HCT116 (cell line): ENCODE results near the gene GOLGA7B. TPM values are rescaled to one million over a fixed set of nuclear protein-coding genes. Genes with fewer than 3 reads are reported as not detected.
"Not testable (repeated sequence)": the region's sequence is repeated elsewhere in the genome, so short reads cannot be mapped to it uniquely, and the experiment has no call there.

ENCODE experiments used
- ATAC-seq: fragments of 200-7000 bp; cut with Tn5 transposase; 2 replicates; pipeline ENCODE4 v1.9.1; 2020; ENCODE audit warnings: mild to moderate bottlenecking, moderate library complexity
- BruUV-seq: library from RNA; stranded (reverse); fragments of 400-500 nt; replicated peaks from 2 replicates; lab custom pipeline; 2021; lab: Mats Ljungman, UMichigan
- CTCF ChIA-PET: fragments of 300-600 bp; sonication (Branson Sonifier 250); formaldehyde crosslinking; loops from one replicate; lab custom pipeline; 2021; ENCODE audit warnings: antibody characterized with exemption; lab: Charles Lee
- POLR2A ChIA-PET: fragments of 300-600, 350-600 bp; sonication (Branson Sonifier 250); formaldehyde crosslinking; loops from one replicate; lab custom pipeline; 2021; ENCODE audit warnings: antibody characterized with exemption; lab: Charles Lee
- RAD21 ChIA-PET, 2 experiments: fragments of 300-600 bp; sonication (Branson Sonifier 250); formaldehyde crosslinking; loops; one replicate each; lab custom pipeline; 2023; ENCODE audit warnings: low total read pairs in 2 of 2; ENCODE audit not compliant: uncharacterized antibody in 2 of 2, unreplicated experiment in 2 of 2, low non-redundant PET in 1 of 2; lab: Charles Lee
- DNase-seq: peaks from one replicate; pipeline ENCODE4 v3.0.0-alpha.2; 2010; ENCODE audit warnings: low read depth, low spot score
- H2AFZ ChIP-seq: fragments of 200-600 bp; shearing (Covaris generic), sonication (generic); 2 replicates; pipeline ENCODE4 v1.6.1; 2017; ENCODE audit warnings: low read depth, mixed run types, mixed read lengths, antibody characterized with exemption, low read length; ENCODE audit not compliant: poor library complexity, severe bottlenecking
- H3K27ac ChIP-seq: 2 replicates; pipeline ENCODE4 v1.5.1; 2012; ENCODE audit warnings: low read depth, low read length
- H3K27me3 ChIP-seq: fragments of 200-600 bp; sonication (generic); 2 replicates; pipeline ENCODE4 v1.6.1; 2016; ENCODE audit warnings: mixed run types, low read length, mixed read lengths; ENCODE audit not compliant: insufficient read depth
- H3K36me3 ChIP-seq, 2 experiments: fragments of 200-500 bp in 1 of 2; fragments of 200-600 bp in 1 of 2; sonication (Bioruptor generic) in 1 of 2; sonication (generic) in 1 of 2; 2 replicates each; pipeline versions ENCODE4 v1.5.1 to v1.6.1; 2014 to 2016; ENCODE audit warnings: low read length in 2 of 2, inconsistent platforms in 1 of 2, mixed read lengths in 1 of 2, mixed run types in 1 of 2; ENCODE audit not compliant: insufficient read depth in 2 of 2, control insufficient read depth in 1 of 2
- H3K4me1 ChIP-seq, 2 experiments: fragments of 200-600 bp in 1 of 2; sonication (generic) in 1 of 2; 2 replicates each; pipeline versions ENCODE4 v1.5.1 to v1.6.1; 2012 to 2017; ENCODE audit warnings: low read length in 2 of 2, inconsistent platforms in 1 of 2, mild to moderate bottlenecking in 1 of 2, mixed read lengths in 1 of 2, mixed run types in 1 of 2, moderate library complexity in 1 of 2; ENCODE audit not compliant: insufficient read depth in 2 of 2, control insufficient read depth in 1 of 2
- H3K4me2 ChIP-seq: fragments of 200-600 bp; sonication (generic); 2 replicates; pipeline ENCODE4 v1.6.1; 2017; ENCODE audit warnings: mixed run types, low read length, mixed read lengths
- H3K4me3 ChIP-seq, 2 experiments: fragments of 200-600 bp in 1 of 2; sonication (generic) in 1 of 2; replicated peaks in 1 of 2; 2 replicates each; pipeline ENCODE4 v1.5.1; 2011 to 2016; ENCODE audit warnings: low read length in 2 of 2, control low read depth in 1 of 2, low read depth in 1 of 2, mild to moderate bottlenecking in 1 of 2, mixed read lengths in 1 of 2, mixed run types in 1 of 2
- H3K79me2 ChIP-seq: fragments of 200-600 bp; sonication (generic); 2 replicates; pipeline ENCODE4 v1.6.1; 2017; ENCODE audit warnings: mild to moderate bottlenecking, mixed run types, low read length, moderate library complexity, mixed read lengths; ENCODE audit not compliant: insufficient read depth
- H3K9ac ChIP-seq: fragments of 200-600 bp; sonication (generic); 2 replicates; pipeline ENCODE4 v1.6.1; 2016; ENCODE audit warnings: low read length, mixed read lengths
- H3K9me2 ChIP-seq: fragments of 200-600 bp; sonication (generic), shearing (Covaris generic); 2 replicates; pipeline ENCODE4 v1.6.1; 2017; ENCODE audit warnings: mixed run types, mild to moderate bottlenecking, moderate library complexity; ENCODE audit not compliant: insufficient read depth
- H3K9me3 ChIP-seq, 2 experiments: fragments of 200-500 bp in 1 of 2; fragments of 200-600 bp in 1 of 2; sonication (Bioruptor generic) in 1 of 2; sonication (generic) in 1 of 2; 2 replicates each; pipeline ENCODE4 v1.6.1; 2014 to 2017; ENCODE audit warnings: low read length in 2 of 2, mixed read lengths in 2 of 2, inconsistent platforms in 1 of 2, low read depth in 1 of 2, mild to moderate bottlenecking in 1 of 2, mixed run types in 1 of 2, moderate library complexity in 1 of 2; ENCODE audit not compliant: control insufficient read depth in 1 of 2, insufficient read depth in 1 of 2
- H4K20me1 ChIP-seq: fragments of 200-600 bp; sonication (generic), shearing (Covaris generic); 2 replicates; pipeline ENCODE4 v1.6.1; 2017; ENCODE audit warnings: mixed run types, mild to moderate bottlenecking, moderate library complexity; ENCODE audit not compliant: insufficient read depth
- CEBPB ChIP-seq: IDR thresholded peaks from 2 replicates; pipeline ENCODE4 v1.6.1; 2012; ENCODE audit warnings: low read depth
- EGR1 ChIP-seq: IDR thresholded peaks from 2 replicates; pipeline ENCODE4 v1.6.1; 2012; ENCODE audit warnings: low read depth
- ELF1 ChIP-seq: IDR thresholded peaks from 2 replicates; pipeline ENCODE4 v1.6.1; 2012; ENCODE audit warnings: low read depth, borderline replicate concordance
- EZH2 ChIP-seq: fragments of 200-600 bp; sonication (generic); IDR thresholded peaks from 2 replicates; pipeline ENCODE4 v1.6.1; 2017; ENCODE audit warnings: antibody characterized with exemption, mixed run types
- EZH2phosphoT487 ChIP-seq: fragments of 200-600 bp; IDR thresholded peaks from 2 replicates; pipeline ENCODE4 v1.6.1; 2018; ENCODE audit warnings: antibody characterized with exemption, borderline replicate concordance
- FOSL1 ChIP-seq: IDR thresholded peaks from 2 replicates; pipeline ENCODE4 v1.6.1; 2012; ENCODE audit warnings: low read depth
- POLR2AphosphoS5 ChIP-seq: IDR thresholded peaks from 2 replicates; pipeline ENCODE4 v1.6.1; 2011; ENCODE audit warnings: mild to moderate bottlenecking, low read depth, low read length, moderate library complexity
- RAD21 ChIP-seq: IDR thresholded peaks from 2 replicates; pipeline ENCODE4 v1.6.1; 2012; ENCODE audit warnings: low read depth, mild to moderate bottlenecking
- SIN3A ChIP-seq: IDR thresholded peaks from 2 replicates; pipeline ENCODE4 v1.6.1; 2012; ENCODE audit warnings: low read depth
- SRF ChIP-seq: IDR thresholded peaks from 2 replicates; pipeline ENCODE4 v1.6.1; 2012; ENCODE audit warnings: low read depth
- YY1 ChIP-seq: IDR thresholded peaks from 2 replicates; pipeline ENCODE4 v1.6.1; 2011; ENCODE audit warnings: low read length, low read depth, moderate library complexity, mild to moderate bottlenecking; ENCODE audit not compliant: insufficient replicate concordance; ENCODE audit errors: extremely low read depth
- intact Hi-C: fragments of 100-400 bp; cut with micrococcal nuclease; formaldehyde crosslinking; loops from 2 replicates; pipeline ENCODE4 v1.10.0; 2022
- total RNA-seq: library from RNA; stranded (reverse); gene quantifications from one replicate; pipeline ENCODE4 v1.2.1, GENCODE V29; 2021; ENCODE audit not compliant: unreplicated experiment

The GOLGA7B gene
- total RNA-seq, 1 experiment from 2014 or later = 1.0 TPM

DNA sequence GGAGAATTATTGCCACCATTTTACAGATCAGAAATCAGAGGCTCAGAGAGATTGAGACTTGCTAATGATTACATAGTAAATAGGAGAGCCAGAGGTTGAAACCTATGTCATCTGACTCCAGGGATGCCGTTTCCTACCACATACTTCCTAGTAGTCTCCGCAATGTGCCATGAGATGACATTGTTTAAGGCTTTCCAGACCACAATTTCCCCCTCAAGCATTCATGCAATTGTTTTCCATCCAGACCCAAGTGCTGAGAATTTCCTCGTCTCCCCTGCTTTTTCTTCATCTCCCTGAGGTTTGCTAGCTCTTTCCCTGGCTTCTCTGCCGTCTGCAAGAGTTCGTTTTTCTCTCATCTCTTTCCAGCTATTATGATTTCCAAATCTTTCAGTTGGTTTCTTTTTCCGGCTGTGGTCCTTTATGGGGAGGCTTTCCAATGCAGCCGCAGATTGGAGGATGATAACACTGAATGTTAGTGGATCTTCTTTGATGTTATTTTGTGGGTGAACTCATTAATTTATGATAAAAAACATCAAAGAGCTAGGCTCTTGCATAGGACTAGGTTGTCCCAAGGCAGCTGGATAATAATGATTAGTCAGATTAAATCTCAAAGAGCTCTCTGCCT is 6.9 kb upstream of the GOLGA7B start:
- DNase-seq (no peak), ATAC-seq (no peak)
- H3K4me1 ChIP-seq = peaks cover 13 to 29% of the 10 kb centered on the region in 2 experiments
- no TSS peak for BruUV-seq
- ChIA-PET RAD21 (no interaction called here), CTCF (interaction anchor here (0.9 kb wide), 1 partner anchor 15 kb away, joined by 3 read pairs; no protein-coding TSS in a partner anchor), POLR2A (no interaction called here)
- H3K9ac ChIP-seq = no peak overlapping the region
- no peak for TF ChIP-seq FOSL1
- no peaks in the 10 kb centered on the region for H3K27me3 ChIP-seq
- H3K9me2 ChIP-seq = no peaks in the 10 kb centered on the region
- H2AFZ ChIP-seq = no peak overlapping the region
- no peaks in the 10 kb centered on the region for H3K9me3 ChIP-seq
- no peaks in the 10 kb centered on the region for H3K36me3 ChIP-seq
- H3K79me2 ChIP-seq = no peaks in the 10 kb centered on the region
- no peak overlapping the region for H3K4me3 ChIP-seq
- peak overlapping the region; percentile 20 for H3K4me2 ChIP-seq
- no peaks in the 10 kb centered on the region for H4K20me1 ChIP-seq
- intact Hi-C loops = no loop called here
- H3K27ac ChIP-seq = no peak overlapping the region

DNA sequence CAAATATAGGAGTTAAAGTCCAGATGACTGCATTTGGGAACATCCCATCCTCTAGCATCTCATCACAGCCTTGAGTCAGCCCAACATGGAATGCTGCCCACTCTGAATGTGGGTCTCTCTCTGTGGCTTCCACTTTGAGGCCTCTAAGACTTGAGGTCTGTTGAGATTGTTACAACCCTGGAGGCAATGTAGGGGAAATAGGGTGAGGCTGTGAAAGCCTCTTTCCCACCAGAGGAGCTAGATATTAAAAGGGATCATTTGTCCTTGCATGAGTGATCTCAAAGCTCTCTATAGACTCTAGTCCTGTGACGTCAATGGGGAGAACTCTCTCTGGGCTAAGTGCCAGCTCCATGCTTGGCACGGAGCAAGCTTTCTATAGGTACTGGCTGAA is 6.4 kb upstream of the GOLGA7B start:
- Histone ChIP-seq H3K9ac (no peak overlapping the region), H3K79me2 (no peaks in the 10 kb centered on the region), H3K4me3 (no peak overlapping the region), H3K4me1 (peaks cover 13 to 29% of the 10 kb centered on the region in 2 experiments), H3K27me3 (no peaks in the 10 kb centered on the region), H4K20me1 (no peaks in the 10 kb centered on the region), H2AFZ (no peak overlapping the region), H3K9me2 (no peaks in the 10 kb centered on the region), H3K4me2 (peak overlapping the region; percentile 20), H3K9me3 (no peaks in the 10 kb centered on the region), H3K27ac (no peak overlapping the region), H3K36me3 (no peaks in the 10 kb centered on the region)
- ChIA-PET POLR2A (no interaction called here), CTCF (interaction anchor here (0.9 kb wide), 1 partner anchor 15 kb away, joined by 3 read pairs; no protein-coding TSS in a partner anchor), RAD21 (no interaction called here)
- no peak for TF ChIP-seq CEBPB
- TF ChIP-seq POLR2AphosphoS5 = no peak
- no peak for TF ChIP-seq EZH2phosphoT487
- no peak for TF ChIP-seq EZH2
- TF ChIP-seq YY1 = no peak
- no peak for TF ChIP-seq SRF
- TF ChIP-seq SIN3A = no peak
- no peak for TF ChIP-seq ELF1
- TF ChIP-seq EGR1 = no peak
- no peak for TF ChIP-seq RAD21
- ATAC-seq (no peak; the same call in 1 of the 2 replicates), DNase-seq (no peak)
- BruUV-seq = no TSS peak
- intact Hi-C loops = no loop called here

DNA sequence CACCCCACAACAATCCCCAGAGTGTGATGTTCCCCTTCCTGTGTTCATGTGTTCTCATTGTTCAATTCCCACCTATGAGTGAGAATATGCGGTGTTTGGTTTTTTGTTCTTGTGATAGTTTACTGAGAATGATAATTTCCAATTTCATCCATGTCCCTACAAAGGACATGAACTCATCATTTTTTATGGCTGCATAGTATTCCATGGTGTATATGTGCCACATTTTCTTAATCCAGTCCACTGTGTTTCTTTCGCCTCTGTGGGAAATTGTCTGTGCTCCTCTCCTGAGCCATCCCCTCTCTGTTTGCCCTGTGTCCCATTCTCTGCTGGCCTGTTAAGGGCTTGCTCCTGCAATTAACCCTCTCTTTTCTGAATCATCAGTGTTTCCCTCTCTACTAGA is 5.7 kb upstream of the GOLGA7B start:
- H3K9ac ChIP-seq, BruUV-seq, H3K36me3 ChIP-seq, H3K9me2 ChIP-seq, H3K4me2 ChIP-seq, H2AFZ ChIP-seq, H3K79me2 ChIP-seq, H3K4me3 ChIP-seq, CTCF ChIA-PET, H4K20me1 ChIP-seq, POLR2A ChIA-PET, H3K9me3 ChIP-seq, ATAC-seq, H3K27me3 ChIP-seq, RAD21 ChIA-PET, H3K27ac ChIP-seq, DNase-seq, intact Hi-C loops: not testable (repeated sequence)
- peaks cover 16 to 33% of the 10 kb centered on the region in 2 experiments for H3K4me1 ChIP-seq
